ENCODE results near the gene OTUD5.

DNA sequence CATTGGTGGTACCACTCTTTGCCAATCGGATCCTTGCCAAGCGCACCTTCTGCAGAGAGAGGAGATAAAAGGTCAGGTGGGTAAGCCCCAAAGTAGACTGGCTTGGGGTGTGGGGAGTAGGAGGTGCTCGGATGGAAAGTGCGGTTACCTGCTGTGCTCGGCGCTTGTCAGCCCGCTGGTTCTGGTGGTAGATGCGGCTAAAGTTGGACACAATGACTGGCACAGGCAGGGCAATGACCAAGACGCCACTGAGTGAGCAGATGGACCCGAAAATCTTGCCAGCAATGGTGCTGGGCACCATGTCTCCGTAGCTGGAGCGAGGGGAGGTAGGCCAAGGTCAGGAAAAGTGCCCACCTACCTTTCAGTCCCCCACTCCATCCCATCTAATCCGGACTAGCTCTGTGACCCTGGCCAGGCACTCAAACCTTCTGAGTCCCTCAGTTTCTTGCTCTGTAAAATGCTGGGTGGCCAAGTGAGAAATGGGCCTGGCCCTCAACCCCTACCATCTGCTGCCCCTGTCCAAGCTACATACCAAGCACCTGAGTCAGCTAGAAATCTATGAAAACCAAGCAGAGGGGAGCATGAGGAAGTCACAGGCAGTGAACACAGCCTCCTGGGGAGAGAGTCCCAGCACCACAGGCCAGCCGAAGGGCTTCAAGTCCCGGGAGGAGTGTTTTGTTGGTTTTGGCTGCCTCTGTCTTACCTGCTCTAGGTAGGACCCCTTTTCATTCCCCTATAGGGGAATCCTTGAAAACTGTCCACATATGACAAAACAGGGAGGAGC lies 9.6 kb upstream of the OTUD5 start:
- no peak for TF ChIP-seq POLR2AphosphoS5 (IDR thresholded peaks at IDR 0.05)
- TF ChIP-seq CTCF (IDR thresholded peaks at IDR 0.05): no peak
